Measurements from ENCODE around the gene TERC. TPM values are rescaled to one million over a fixed set of nuclear protein-coding genes. Genes with fewer than 3 reads are reported as not detected.

TERC gene
- total RNA-seq, 4 donors from 2014 or later = 69.6 to 342 (median 107) TPM

DNA sequence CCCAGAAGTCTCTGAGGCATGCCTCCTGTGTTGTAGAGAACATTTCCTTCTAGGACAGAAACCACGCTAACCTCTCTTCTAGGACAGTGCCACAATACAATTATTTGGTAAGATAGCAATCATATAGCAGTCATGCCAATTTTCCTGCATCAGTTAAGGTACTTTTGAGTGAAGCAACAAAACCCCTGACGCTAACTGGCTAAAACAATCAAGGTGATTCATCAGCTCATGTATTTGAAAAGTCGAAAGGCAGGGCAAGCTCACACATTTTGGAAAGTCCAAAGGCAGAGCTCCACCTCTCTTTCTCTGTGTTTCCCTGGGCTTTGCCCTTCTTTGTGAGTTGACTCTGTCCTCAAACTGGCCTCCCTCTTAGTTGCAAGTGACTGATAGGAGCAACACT is 10.1 kb downstream of the TERC start:
- intact Hi-C loops (cut with DNase I; ENCODE audit: low total_unique reads) = no loop called here
- 53 to 68% methylated on average over 3 of the region's 3 CpGs for WGBS, 2 donors
- TF ChIP-seq, protein P1, sequence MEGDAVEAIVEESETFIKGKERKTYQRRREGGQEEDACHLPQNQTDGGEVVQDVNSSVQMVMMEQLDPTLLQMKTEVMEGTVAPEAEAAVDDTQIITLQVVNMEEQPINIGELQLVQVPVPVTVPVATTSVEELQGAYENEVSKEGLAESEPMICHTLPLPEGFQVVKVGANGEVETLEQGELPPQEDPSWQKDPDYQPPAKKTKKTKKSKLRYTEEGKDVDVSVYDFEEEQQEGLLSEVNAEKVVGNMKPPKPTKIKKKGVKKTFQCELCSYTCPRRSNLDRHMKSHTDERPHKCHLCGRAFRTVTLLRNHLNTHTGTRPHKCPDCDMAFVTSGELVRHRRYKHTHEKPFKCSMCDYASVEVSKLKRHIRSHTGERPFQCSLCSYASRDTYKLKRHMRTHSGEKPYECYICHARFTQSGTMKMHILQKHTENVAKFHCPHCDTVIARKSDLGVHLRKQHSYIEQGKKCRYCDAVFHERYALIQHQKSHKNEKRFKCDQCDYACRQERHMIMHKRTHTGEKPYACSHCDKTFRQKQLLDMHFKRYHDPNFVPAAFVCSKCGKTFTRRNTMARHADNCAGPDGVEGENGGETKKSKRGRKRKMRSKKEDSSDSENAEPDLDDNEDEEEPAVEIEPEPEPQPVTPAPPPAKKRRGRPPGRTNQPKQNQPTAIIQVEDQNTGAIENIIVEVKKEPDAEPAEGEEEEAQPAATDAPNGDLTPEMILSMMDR (IDR thresholded peaks at IDR 0.05) = no peak
- TF ChIP-seq POLR2A (IDR thresholded peaks at IDR 0.05) = no peak

DNA sequence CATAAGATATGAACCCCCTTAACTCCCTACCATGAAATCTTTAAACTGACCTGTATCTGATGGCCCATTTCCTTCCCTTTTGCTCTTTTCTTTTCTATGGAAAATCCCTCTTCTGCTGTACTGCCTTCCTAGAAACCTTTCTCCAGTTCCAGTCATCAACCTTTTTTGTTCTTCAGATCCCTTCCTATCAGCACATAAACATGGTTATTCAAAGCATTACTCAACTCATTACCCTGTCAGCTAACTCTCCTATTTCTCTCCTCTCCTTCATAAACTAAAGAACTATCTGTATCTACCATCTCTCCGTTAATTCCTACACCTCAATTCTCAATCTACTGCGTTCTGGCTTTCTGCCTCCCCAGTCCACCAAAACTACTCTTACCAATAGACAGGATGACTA is 13.0 kb downstream of the TERC start:
- H3K4me3 ChIP-seq (ENCODE audit: low read depth, poor library complexity, severe bottlenecking) = no peak overlapping the region
- intact Hi-C loops (cut with DNase I; ENCODE audit: low total_unique reads) = no loop called here
- no peak for TF ChIP-seq POLR2A (IDR thresholded peaks at IDR 0.05)
- TF ChIP-seq, protein P1 (IDR thresholded peaks at IDR 0.05) = no peak
- 90 to 92% methylated on average over 2 of the region's 2 CpGs for WGBS, 2 donors
- DNase-seq (ENCODE audit: low spot score in 2 of 2) = no peak

More for the DNA sequence above, 10.1 kb downstream of the TERC start:
- no peak overlapping the region for H3K4me3 ChIP-seq (ENCODE audit: low read depth, poor library complexity, severe bottlenecking)
- DNase-seq (ENCODE audit: low spot score in 2 of 2) = no peak

DNA sequence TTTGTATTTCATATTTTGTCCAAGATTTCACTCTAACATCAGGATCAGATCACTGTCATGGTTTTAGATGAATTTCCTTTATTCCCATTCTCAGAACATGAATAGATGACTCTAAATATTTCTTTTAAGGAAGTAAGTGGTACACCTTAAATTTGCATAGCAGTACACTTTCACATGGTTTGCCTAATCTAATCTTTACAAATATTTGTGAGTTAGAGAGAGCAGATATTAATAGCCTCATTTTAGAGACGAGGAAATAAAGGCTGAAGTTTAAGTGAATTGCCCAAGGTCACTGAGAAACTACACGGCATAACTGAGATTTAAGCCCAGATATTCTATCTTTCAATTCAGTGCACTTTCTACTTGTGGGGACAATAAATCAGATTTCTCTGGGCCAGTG is 14.2 kb downstream of the TERC start:
- TF ChIP-seq POLR2A (IDR thresholded peaks at IDR 0.05) = no peak
- TF ChIP-seq, protein P1 (IDR thresholded peaks at IDR 0.05) = no peak
- no peak for DNase-seq (ENCODE audit: low spot score in 2 of 2)
- WGBS, 2 donors = 49 to 60% methylated on average over 2 of the region's 2 CpGs
- intact Hi-C loops (cut with DNase I; ENCODE audit: low total_unique reads) = no loop called here
- no peak overlapping the region for H3K4me3 ChIP-seq (ENCODE audit: low read depth, poor library complexity, severe bottlenecking)

DNA sequence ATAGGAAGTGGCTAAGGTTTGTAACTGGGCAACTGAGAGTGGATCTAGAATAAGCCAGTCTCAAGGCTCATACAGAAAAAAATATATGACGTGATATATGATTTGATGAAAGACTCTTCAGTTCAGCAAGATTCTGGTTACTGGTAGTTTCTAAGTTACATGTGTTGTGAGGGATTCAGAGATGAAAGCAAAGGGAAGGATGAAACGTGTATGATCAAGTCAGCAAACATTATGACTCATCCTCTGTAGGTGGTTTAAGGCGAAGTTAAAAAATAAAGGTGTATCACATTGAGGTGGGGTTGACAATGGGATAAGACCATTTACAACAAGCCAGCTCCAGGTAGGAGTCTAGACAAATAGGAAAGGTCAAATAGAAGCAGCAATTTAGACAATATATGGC is 16.2 kb downstream of the TERC start:
- WGBS, 2 donors = 33 to 39% methylated on average over 3 of the region's 3 CpGs
- intact Hi-C loops (cut with DNase I; ENCODE audit: low total_unique reads) = no loop called here
- no peak for TF ChIP-seq POLR2A (IDR thresholded peaks at IDR 0.05)
- TF ChIP-seq, protein P1 (IDR thresholded peaks at IDR 0.05) = no peak
- DNase-seq (ENCODE audit: low spot score in 2 of 2) = no peak
- H3K4me3 ChIP-seq (ENCODE audit: low read depth, poor library complexity, severe bottlenecking) = no peak overlapping the region

DNA sequence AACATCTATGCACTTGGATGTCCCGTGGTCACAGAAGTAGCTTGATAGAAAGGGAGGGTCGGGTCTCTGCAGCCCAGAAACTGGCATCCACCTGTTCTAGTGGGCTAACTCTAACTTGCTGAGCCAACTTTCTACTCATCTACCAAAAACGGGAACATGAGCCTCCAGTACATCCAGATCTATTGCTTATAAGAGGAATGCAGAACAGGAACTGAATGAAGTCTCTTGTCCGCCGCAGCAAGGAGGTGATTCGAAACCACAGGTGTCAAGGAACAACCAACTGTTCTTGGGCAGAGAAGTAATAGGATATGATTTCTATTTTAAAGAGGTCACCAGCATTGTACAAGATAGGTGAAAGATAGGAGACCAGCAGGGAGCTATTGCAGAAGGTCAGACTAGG is 17.9 kb downstream of the TERC start:
- H3K4me3 ChIP-seq (ENCODE audit: low read depth, poor library complexity, severe bottlenecking) = no peak overlapping the region
- 71 to 74% methylated on average over 6 of the region's 6 CpGs for WGBS, 2 donors
- no peak for DNase-seq (ENCODE audit: low spot score in 2 of 2)
- intact Hi-C loops (cut with DNase I; ENCODE audit: low total_unique reads) = no loop called here
- TF ChIP-seq, protein P1 (IDR thresholded peaks at IDR 0.05) = no peak
- no peak for TF ChIP-seq POLR2A (IDR thresholded peaks at IDR 0.05)

DNA sequence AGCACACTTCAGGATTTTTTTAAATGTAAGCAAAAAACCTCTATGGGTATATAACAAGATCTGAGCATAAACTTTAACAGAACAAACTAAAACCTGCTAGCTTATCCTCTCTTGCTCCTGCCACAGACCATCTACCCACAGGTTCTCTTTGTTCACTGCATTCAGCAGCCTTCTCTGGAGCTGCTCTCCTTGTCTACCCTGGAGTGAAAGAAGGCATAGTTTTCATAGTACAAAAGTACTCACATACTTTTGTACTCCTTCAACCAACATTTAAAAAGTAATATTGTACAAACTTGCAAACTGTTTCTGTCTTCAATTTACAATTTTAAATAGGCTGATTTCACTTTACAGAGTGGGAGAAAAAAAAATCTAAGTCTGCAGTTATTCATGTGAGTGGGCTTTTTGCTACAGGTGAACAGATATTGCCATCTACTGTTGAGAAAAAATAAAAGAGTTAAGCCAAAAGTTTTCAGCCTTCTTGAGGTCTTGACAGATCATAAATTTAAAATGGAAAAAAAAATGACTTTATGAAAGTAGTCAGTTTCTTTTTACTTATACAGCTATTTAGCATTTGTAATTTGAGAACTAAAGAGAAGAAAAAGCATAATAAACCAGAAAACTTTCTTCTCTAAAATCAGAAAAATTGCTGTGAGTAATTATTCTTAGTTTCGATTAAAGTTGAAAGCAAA is 20.4 kb downstream of the TERC start:
- H3K4me3 ChIP-seq (ENCODE audit: low read depth, poor library complexity, severe bottlenecking) = no peak overlapping the region
- no peak for DNase-seq (ENCODE audit: low spot score in 2 of 2)
- WGBS, 2 donors = 60 to 73% methylated on average over 1 of the region's 1 CpG
- intact Hi-C loops (cut with DNase I; ENCODE audit: low total_unique reads) = no loop called here
- TF ChIP-seq, protein P1 (IDR thresholded peaks at IDR 0.05) = no peak
- TF ChIP-seq POLR2A (IDR thresholded peaks at IDR 0.05) = no peak
